G401.6 (cell line): ENCODE measurements around the gene VWCE.
"Not testable (repeated sequence)": the region's sequence is repeated elsewhere in the genome, so short reads cannot be mapped to it uniquely, and the experiment has no call there.

Experiments
- FAIRE-seq: peaks from 2 replicates; lab custom pipeline; 2012; peaks lifted over from hg19 to GRCh38; lab: Jason Lieb, UNC

Gene VWCE

GRCh38 chr11:61210629-61211028 lies 84.5 kb downstream of the VWCE start:
- FAIRE-seq = not testable (repeated sequence)
